Stimulated activated naive CD8-positive, alpha-beta T cell treated with anti-CD3 and anti-CD28 coated beads, Interleukin-15, amount 100 ng/mL, for 72 hours (primary cell): Measurements from ENCODE around the gene DPM2.

ENCODE experiments used
- ATAC-seq: fragments of 150-1000 bp; cut with Tn5 transposase; 2 replicates; pipeline ENCODE4 v1.10.0; 2021; ENCODE audit warnings: mild to moderate bottlenecking, moderate library complexity
- DNase-seq, 2 donors: peaks; one replicate each; pipeline ENCODE4 v3.0.0; 2021 to 2022
- H3K27ac Mint-ChIP-seq, 2 donors: one replicate each; pipeline ENCODE4 v1.8.0; 2022; ENCODE audit warnings: mild to moderate bottlenecking in 2 of 2, mixed read lengths in 2 of 2, moderate library complexity in 2 of 2
- H3K27me3 Mint-ChIP-seq: one replicate; pipeline ENCODE4 v1.8.0; 2022; ENCODE audit warnings: mixed read lengths
- H3K4me1 Mint-ChIP-seq: one replicate; pipeline ENCODE4 v1.8.0; 2022; ENCODE audit warnings: mild to moderate bottlenecking, mixed read lengths
- H3K4me3 Mint-ChIP-seq, 2 donors: one replicate each; pipeline ENCODE4 v1.8.0; 2022; ENCODE audit warnings: mild to moderate bottlenecking in 2 of 2, mixed read lengths in 2 of 2, moderate library complexity in 1 of 2
- H3K9me3 Mint-ChIP-seq, 2 donors: one replicate each; pipeline ENCODE4 v1.8.0; 2022; ENCODE audit warnings: mixed read lengths in 2 of 2

Gene DPM2

DNA sequence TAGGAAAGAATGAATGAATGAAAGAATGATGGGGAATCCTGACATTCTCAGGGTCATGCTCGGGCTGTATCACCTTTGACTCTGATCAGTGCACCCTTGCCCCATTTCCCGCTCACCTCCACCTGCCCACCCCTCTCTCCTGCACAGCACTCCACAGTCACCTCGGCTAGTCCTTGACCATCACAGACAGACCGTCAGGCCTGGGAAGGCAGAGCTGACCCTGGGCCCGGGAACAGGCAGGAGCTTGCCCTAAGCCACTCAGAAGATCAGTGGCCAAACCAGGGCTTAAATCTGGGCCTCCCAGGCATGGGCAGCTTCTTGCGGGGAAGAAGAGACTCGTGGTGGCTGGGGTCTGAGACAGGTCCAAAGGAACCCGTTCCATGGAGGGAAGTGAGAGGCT lies 41.8 kb downstream of the DPM2 start:
- Mint-ChIP-seq H3K4me1 (peaks cover 65% of the 10 kb centered on the region), H3K27me3 (no peaks in the 10 kb centered on the region), H3K9me3 (peaks cover 0 to 27% of the 10 kb centered on the region in 2 donors), H3K27ac (peak overlapping the region in 1 of 2 donors; percentile 50), H3K4me3 (no peak overlapping the region)
- DNase-seq (no peak), ATAC-seq (no peak)

DNA sequence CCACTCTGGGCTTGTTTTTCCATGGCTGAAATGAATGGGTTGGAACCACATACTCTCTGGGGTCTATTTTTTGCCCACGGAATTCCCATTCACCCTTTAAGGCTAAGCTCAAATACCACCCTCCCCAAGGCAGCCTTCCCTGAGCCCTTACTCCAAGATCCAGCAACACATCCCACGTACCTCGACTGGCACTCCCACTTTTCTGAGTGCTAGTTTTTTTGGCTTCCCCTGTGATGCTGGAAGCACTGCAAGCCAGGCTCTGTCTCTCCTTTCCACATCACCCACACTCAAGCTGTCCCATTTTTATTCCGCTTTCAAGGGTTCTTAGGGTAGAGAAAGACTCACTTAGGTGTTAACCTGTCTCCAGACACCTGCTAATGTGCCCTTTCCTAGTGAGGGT lies 44.3 kb downstream of the DPM2 start:
- no peak overlapping the region for H3K4me3 Mint-ChIP-seq
- H3K4me1 Mint-ChIP-seq, result peaks cover 63% of the 10 kb centered on the region
- no peak for ATAC-seq
- peaks cover 0 to 27% of the 10 kb centered on the region in 2 donors for H3K9me3 Mint-ChIP-seq
- H3K27me3 Mint-ChIP-seq, result no peaks in the 10 kb centered on the region
- no peak for DNase-seq
- H3K27ac Mint-ChIP-seq, result no peak overlapping the region

GRCh38 chr9:127892831-127893230 lies 44.8 kb downstream of the DPM2 start:
- H3K4me1 Mint-ChIP-seq, result peaks cover 60% of the 10 kb centered on the region
- ATAC-seq (no peak), DNase-seq (no peak)
- H3K27me3 Mint-ChIP-seq, result no peaks in the 10 kb centered on the region
- no peak overlapping the region for H3K4me3 Mint-ChIP-seq
- H3K27ac Mint-ChIP-seq, result no peak overlapping the region
- peaks cover 0 to 27% of the 10 kb centered on the region in 2 donors for H3K9me3 Mint-ChIP-seq

DNA sequence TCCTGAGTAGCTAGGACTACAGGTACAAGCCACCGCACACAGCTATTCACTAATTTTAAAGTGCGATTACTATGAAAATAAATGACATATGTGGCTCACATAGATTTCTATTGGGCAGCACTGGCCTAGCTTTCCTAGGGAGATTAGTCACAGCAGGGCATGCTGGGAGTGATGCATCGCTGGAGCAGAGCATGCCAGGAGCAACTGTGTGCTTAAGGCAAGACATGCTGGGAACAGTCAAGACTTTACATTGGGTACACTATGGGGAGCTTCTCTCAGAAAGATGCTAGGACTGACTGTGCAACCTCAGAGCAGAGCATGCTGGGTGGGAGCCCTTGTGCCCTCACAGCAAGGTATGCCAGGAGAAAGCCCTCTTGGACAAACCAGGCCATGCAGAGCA lies 47.6 kb downstream of the DPM2 start:
- no peak for DNase-seq
- Mint-ChIP-seq H3K27ac (no peak overlapping the region), H3K27me3 (no peaks in the 10 kb centered on the region), H3K9me3 (peaks cover 0 to 17% of the 10 kb centered on the region in 2 donors), H3K4me3 (no peak overlapping the region), H3K4me1 (peaks cover 55% of the 10 kb centered on the region)
- no peak for ATAC-seq

DNA sequence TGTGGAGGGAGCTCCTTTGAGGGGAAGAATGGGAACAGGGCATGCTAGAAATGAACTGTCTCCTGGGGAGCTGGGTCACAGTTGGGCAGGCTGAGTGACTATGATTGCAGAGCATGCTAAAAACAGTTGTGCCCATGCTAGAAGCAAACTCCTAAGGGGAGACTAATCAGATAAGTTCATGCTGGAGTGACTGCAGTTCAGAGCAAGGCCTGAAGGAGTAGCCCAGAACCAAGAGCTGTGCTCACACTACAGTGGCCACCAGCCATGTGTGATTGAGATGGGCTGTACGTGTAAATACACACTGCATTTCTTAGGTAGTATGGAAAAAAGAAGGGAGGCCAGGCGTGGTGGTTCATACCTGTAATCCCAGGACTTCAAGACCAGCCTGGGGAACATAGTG lies 49.9 kb downstream of the DPM2 start:
- no peak overlapping the region for H3K27ac Mint-ChIP-seq
- H3K4me1 Mint-ChIP-seq, result peaks cover 60% of the 10 kb centered on the region
- no peak for DNase-seq
- peak; percentile 64 for ATAC-seq
- no peak overlapping the region for H3K4me3 Mint-ChIP-seq
- H3K27me3 Mint-ChIP-seq, result no peaks in the 10 kb centered on the region
- no peaks in the 10 kb centered on the region for H3K9me3 Mint-ChIP-seq

- Mint-ChIP-seq H3K27ac (peak overlapping the region in 1 of 2 donors; percentile 57), H3K4me1 (peaks cover 64% of the 10 kb centered on the region), H3K9me3 (no peaks in the 10 kb centered on the region), H3K4me3 (no peak overlapping the region), H3K27me3 (no peaks in the 10 kb centered on the region)
- no peak for DNase-seq
- ATAC-seq, result no peak
Observed at GRCh38 chr9:127886401-127886972, 51.2 kb downstream of the DPM2 start.

GRCh38 chr9:127885508-127886281 lies 52.0 kb downstream of the DPM2 start:
- Mint-ChIP-seq H3K4me3 (no peak overlapping the region), H3K27ac (no peak overlapping the region), H3K9me3 (no peaks in the 10 kb centered on the region), H3K4me1 (peaks cover 56% of the 10 kb centered on the region), H3K27me3 (no peaks in the 10 kb centered on the region)
- DNase-seq (no peak), ATAC-seq (no peak)
